GM19035 (cell line): ENCODE results near the gene SLC35F3.
"Not testable (repeated sequence)": the region's sequence is repeated elsewhere in the genome, so short reads cannot be mapped to it uniquely, and the experiment has no call there.

Experiments
- ATAC-seq: cut with Tn5 transposase; IDR thresholded peaks from one replicate; pipeline ENCODE4 v1.9.1; 2021; ENCODE audit not compliant: unreplicated experiment

The SLC35F3 gene

DNA sequence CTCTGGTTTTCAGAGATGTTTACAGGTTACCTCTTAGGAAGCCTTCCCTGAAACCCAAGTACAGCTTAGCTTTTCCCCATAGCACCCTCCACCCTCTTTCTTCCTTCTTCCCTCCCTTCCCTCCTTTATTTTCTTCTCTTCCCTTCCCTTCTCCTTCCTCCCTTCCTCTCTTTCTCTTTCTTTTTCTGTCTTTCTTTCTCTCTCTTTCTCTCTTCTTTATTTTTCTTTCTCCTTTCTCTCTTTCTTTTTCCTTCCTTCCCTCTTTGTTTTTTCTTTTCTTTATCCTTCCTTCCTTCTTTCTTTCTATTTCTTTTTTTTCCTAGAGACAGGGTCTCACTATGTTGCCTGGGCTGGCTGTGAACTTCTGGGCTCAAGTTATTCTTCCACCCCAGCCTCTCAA, 231.6 kb downstream of the SLC35F3 start:
- ATAC-seq: no peak

GRCh38 chr1:234139966-234140365, 235.5 kb downstream of the SLC35F3 start:
- ATAC-seq: no peak

- ATAC-seq: no peak
Measured at GRCh38 chr1:234140388-234140787, 235.9 kb downstream of the SLC35F3 start.

- no peak for ATAC-seq
Measured at GRCh38 chr1:234141006-234141405, 236.5 kb downstream of the SLC35F3 start.

DNA sequence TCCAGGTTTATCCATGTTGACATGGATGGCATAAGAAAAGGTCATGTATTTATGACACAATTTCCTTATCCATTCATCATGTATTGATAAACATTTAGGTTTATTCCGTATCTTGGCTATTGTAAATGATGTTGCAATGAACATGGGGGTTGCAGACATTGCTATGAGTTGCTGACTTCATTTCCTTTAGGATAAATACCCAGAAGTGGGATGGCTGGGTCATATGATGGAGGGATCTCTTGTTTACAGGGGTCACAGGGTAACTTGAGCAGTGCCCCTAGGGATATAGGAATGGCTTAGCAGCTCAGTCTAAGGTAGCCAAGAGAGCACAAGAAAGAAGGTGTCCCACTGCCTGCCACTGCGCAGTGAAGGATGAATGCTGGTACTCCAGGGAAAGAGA, 239.2 kb downstream of the SLC35F3 start:
- ATAC-seq: no peak

DNA sequence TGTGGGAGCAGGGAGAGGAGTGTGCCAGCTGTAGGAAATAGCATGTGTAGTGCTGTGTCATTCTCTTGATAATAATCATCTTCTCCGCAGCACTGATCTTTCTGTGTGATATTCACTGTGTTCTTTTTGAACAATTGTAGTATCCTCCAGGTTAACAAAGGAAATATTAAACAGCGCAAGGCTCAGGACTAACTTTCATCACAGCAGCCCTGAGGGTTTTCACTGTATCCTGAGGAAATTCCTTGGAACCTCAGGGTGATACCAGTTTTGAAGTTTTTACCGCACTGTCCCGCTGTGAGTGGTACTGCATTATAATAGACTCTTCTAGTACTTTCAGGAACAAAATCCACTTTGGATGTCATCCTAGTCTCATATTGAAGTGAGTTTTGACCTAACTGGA, 240.4 kb downstream of the SLC35F3 start:
- ATAC-seq: no peak

- no peak for ATAC-seq
Measured at GRCh38 chr1:234148350-234148749, 243.9 kb downstream of the SLC35F3 start.

DNA sequence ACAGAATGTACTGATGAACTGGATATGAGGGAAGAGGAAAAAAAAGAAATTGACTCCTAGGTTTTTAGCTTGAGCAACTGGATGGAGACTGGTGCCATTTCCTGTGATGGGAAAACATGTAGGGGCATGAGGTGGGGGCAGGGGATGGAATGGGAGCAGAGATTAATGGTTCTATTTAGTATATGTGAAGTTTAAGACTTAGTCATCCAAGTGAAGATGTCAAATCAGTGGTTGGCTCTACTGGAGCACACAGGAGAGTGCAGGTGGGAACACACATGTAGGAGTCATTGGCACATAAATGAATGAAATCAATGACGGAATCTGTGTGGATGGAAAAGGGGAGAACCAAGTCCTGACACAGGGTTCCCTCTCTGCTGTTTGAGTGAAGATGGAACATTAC, 244.3 kb downstream of the SLC35F3 start:
- no peak for ATAC-seq

DNA sequence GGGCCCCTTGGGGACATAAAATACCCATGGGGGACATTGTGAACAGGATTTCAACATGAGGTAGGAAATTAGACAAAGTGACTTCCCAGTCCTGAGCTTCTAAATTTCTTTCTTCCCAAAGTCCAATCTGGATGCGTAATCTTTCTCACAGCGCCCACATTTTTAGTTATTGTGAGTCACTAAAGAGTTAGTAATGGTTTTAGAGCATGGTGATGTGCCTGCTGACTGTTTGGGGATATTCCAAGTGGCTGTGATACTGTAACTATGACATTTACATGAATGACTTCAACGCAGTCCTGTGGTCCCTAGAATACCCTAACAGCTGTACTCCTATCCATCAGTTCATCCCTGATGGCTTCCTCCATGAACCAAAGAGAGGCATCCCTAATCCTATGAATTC, 244.7 kb downstream of the SLC35F3 start:
- no peak for ATAC-seq

DNA sequence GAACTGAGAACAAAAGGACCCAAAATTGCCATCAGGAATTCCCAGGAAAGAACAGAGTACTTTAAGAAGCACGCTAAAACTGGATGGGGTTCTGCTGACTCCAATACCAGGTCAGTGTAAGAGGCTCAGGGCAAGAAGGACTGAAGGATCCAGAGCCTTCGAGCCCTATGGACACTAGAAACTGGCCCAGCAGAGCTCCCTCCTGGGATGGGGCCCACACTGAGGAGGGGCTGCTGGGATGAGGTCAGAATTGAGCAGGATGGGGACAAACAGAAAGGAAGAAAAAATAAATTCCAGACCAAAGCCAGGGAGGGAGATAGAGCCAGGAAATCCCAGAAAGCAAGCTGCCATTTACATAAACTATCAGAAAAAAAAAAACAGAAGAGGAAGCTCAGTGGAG, 246.4 kb downstream of the SLC35F3 start:
- no peak for ATAC-seq

GRCh38 chr1:234152344-234152743, 247.9 kb downstream of the SLC35F3 start:
- not testable (repeated sequence) for ATAC-seq

DNA sequence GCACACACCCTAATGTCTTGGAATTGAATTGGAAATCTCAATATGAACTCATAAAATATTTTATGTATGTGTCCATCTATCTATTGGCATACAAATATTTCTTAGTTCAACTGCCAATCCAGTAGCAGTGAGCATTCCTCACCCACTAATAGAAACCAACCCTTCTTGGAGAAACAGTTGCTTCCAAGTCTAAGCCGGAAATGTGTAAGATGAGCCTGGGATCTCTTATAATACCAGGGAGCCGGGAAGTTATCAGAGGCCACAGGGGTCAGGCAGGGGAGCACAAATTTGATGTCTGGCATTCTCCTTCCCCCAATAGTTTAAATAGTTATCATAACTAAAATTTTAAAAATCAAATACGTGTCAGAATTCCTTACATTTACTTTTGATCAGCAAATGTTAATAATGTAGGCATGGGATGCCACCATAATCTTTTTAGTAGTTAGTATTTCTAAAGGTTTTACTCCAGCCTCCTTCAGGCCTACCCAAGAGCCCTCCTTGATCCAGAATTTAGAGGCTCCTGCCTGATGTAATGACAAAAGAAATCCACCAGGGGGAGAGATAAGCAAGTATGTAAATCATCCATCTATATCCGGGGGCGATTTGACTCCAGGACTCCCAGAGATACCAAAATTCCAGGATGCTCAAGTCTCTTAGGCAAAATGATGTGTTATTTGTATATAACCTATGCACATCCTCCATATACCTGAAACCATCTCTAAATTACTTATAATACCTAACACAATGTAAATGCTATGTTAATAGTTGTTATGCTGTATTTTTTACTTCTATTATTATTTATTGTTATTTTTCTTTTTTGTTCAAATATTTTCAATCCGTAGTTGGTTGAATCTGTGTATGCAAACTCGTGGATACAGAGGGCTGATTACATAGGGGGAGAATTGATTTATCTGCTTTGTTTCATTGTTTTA, 250.1 kb downstream of the SLC35F3 start:
- ATAC-seq: no peak

- ATAC-seq: no peak
Measured at GRCh38 chr1:234162661-234163060, 258.2 kb downstream of the SLC35F3 start.

- ATAC-seq: no peak
Measured at GRCh38 chr1:234163267-234163919, 258.9 kb downstream of the SLC35F3 start.

GRCh38 chr1:234164098-234164709, 259.7 kb downstream of the SLC35F3 start:
- no peak for ATAC-seq

DNA sequence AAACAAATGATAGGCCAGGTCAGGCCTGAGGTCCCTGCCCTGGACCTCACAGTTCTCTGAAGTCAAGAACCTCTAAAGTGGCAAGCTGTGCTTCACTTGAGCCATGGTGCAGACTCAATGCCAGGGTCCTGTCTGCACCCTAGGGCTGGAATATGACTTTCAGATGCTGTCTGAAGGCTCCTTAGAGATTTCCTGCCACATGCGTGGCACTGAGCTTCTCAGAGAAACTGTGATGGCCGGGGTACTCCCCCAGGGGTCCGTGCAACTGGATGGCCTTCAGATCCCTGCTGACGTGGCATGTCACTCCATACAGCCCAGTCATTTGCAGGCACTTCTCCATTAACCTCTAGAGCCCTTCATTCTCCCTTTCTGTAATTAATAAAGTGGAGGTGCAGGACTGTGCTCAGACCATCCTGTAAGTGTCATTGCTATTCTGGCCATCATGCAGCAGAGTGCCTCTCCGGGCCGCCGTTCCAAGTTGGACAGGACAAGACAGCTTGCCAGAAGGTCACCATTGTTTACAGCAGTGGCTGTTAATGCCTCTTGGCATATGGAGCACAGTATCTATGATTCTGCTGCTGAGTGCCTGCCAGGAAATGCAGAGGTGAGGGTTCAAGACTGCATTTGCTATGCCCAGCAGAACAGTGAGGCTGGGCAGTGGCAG, 263.7 kb downstream of the SLC35F3 start:
- no peak for ATAC-seq

DNA sequence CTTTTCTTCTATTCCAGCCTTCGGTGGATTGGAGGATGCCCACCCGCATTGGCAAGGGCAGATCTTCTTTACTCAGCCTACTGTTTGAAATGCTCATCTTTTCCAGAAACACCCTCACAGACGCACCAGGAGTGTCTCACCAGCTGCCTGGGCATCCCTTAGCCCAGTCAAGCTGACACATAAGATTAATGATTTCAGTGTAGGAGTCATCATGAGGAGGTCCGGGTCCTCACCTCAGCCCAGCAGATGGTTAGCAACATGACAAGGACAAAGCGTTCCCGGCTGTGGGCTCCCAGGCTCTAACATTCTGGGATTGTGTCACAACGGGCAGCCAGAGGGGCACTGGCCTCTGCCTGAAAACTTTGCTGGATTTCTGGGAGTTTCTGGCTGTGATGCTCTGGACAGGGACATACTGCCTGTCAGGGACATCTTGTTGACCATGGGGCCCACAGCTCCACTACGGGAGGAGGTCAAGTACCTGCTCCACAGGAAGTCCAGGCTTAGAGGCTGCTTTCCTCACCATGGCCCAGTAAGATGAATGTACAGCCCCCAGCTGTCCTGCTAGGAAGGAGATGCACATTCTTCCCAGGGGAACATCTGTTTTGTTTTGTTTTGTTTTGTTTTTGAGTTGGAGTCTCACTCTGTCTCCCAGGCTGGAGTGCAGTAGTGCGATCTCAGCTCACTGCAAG, 264.8 kb downstream of the SLC35F3 start:
- ATAC-seq: no peak

DNA sequence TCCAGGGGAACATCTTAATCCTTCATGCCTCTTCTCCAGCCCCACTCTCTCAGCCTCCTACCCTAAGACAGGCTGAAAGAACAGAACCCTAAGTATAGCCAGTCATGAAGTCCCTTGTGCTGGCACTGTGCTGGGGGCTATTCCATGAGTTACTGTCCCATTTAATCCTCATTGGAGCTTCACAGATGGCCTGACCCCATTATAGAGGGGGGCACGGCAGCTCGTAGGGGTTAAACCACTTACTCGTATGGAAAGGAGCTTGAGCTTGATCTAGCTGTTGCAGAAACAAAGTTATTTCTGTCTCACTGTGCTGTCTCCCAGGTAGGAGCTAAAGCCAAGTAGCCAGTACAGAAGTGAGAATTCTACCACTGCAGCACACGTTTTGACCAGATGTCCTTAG, 265.6 kb downstream of the SLC35F3 start:
- ATAC-seq: no peak

DNA sequence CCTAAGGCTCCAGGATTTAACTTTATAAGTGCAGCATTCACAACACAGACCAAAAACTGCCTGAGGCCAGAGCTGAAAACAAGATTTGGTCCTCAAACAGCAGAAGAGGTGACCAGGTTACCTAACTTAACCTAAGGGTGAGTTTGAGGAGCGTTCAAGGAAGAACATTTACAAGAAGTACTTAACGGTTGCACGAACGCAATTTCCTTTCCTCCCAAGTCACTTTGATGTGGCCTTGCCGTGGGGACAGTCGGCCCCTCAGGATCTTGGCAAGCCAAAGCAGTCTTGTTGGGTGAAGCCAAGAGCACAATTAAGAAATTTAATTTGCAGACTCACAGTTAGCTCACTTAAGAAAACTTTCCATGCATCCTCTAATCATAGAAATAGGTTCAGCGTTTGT, 266.1 kb downstream of the SLC35F3 start:
- ATAC-seq: no peak

DNA sequence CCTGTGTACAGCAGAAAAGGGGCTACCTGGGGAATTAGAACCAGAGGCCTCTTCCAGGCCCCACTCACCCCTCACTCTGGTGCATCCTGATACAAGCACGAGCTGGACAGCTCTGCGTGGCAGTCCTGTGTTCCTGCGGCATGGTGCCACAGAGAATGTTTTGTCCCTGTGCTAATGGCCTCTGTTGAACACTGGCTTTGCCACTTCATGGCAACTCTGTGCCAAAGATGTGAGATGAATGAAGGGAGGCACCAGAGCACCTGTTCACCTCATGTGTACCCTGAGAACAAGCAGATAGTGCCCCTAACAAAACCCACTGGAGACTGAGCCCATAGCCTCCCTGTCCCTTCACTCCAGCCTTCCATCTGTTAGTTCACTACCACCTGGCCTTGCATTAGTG, 269.5 kb downstream of the SLC35F3 start:
- no peak for ATAC-seq

DNA sequence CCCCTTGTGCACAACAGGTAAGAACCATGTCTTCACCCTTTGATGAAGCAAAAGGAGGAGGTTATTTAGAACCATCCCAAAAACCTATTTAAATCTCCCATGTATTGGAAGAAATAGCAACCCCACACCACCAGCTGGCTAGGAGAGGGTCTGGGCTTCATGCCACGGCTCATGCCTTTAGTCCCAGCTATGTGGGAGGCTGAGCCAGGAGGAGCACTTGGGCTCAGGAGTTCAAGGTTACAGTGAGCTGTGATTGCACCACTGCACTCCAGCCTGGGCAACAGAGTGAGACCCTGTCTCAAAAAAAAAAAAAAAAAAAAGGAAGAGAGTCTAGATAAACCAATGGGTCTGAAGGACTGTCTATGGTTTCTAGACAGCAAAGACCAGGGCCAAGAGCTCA, 270.9 kb downstream of the SLC35F3 start:
- ATAC-seq: no peak
